ENCODE results near the gene UBE2J2.

Gene UBE2J2

DNA sequence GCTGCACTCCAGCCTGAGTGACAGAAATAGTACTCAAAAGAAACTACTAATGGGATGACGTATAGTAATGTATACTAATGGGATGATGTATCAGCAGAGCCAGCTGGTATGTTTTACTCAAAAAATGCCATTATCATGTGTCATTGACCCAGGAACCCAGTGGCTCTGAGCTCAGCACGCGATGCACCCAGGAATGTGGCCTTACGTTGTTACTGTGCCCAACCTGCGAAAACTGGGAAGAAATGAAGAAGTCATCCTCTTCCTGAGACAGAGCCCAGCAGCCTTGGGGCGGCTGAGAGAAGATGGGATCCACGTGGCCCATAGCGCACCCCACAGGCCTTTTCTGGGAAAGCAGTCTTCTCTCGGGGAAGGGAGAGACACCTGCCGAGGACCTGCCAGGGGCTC is 8.8 kb downstream of the UBE2J2 start:
- peak overlapping the region; percentile 8; the same call in 1 of the 2 replicates for H3K4me3 ChIP-seq (ENCODE audit: low read depth, low read length)
- TF ChIP-seq CTCF (IDR thresholded peaks at IDR 0.05; ENCODE audit: low read depth, low read length), result peak; percentile 53

DNA sequence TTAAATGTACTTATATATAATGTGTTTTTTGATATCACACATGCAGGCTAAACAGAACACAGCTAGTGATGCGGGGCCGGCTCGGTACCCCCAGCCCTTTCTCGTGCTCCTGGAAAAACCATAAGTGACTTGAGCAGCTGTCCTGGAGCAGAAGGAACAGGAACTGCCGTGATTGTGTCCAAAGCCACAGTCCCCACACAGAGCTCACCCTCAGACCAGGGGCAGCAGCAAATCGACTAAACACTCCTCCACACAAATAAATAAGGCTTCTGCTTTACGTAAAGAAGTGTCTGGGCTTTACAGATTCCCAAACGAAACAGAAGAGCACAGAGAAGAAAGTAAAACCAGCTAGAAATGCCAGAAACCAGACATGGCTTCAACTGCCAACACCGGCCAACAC is 9.6 kb downstream of the UBE2J2 start:
- peak overlapping the region; percentile 1 for H3K4me3 ChIP-seq (ENCODE audit: low read depth, low read length)
- TF ChIP-seq CTCF (IDR thresholded peaks at IDR 0.05; ENCODE audit: low read depth, low read length), result no peak

DNA sequence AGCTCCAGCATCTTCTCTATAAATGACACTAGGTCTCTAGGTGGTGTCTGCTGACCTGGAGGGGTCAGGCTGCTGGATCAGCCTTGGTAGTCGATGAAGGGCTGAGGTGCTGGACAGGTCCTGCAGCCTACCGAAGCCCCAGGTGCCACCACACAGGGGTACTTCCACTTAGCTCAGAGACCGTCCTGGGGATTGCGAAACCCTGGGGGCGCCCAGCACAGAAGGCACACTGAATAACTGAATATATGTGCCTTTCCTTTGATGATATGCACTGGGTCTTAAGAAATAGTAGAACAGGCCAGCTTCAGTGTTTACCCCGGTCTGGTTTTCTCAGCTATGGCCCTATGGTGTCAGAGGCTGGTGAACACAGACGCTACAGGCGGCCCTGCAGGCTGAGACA is 10.9 kb downstream of the UBE2J2 start:
- TF ChIP-seq CTCF (IDR thresholded peaks at IDR 0.05; ENCODE audit: low read depth, low read length), result no peak
- no peak overlapping the region for H3K4me3 ChIP-seq (ENCODE audit: low read depth, low read length)

GRCh38 chr1:1262071-1262470 is 11.6 kb downstream of the UBE2J2 start:
- no peak overlapping the region for H3K4me3 ChIP-seq (ENCODE audit: low read depth, low read length)
- TF ChIP-seq CTCF (IDR thresholded peaks at IDR 0.05; ENCODE audit: low read depth, low read length), result no peak

GRCh38 chr1:1260843-1261560 is 12.7 kb downstream of the UBE2J2 start:
- TF ChIP-seq CTCF (IDR thresholded peaks at IDR 0.05; ENCODE audit: low read depth, low read length), result no peak
- H3K4me3 ChIP-seq (ENCODE audit: low read depth, low read length), result no peak overlapping the region

DNA sequence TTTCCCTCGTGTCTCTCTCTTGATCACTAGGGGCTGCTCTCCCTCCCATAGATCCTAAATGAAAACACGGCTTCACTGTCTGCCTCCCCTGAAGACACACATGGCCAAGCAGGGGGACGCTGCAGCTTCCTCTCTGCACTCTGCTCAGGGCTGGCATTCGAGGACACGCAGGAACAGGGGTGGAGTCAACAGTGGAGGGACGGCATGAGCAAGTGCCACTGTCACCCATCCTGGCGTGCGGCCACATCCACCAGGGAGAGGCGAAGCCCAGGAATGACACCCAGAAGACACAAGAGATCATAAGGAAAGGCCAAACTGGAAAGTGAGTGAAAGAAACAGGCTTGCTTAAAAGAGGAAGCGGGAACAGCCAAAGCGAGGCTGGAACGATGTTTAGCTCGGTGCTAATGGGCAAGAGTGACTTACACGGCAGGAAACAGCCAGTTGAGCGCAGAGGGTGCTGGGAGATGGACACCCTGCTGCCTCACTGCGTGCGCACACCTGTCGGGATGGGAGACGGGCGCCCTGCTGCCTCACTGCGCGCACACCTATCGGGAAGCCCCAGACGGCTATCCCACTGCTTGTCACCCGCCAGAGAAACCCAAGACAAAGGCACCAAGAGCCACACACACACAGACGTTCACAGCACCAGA is 13.6 kb downstream of the UBE2J2 start:
- H3K4me3 ChIP-seq (ENCODE audit: low read depth, low read length), result no peak overlapping the region
- TF ChIP-seq CTCF (IDR thresholded peaks at IDR 0.05; ENCODE audit: low read depth, low read length), result no peak

- TF ChIP-seq CTCF (IDR thresholded peaks at IDR 0.05; ENCODE audit: low read depth, low read length), result no peak
- no peak overlapping the region for H3K4me3 ChIP-seq (ENCODE audit: low read depth, low read length)
Observed at GRCh38 chr1:1259540-1259939, 14.1 kb downstream of the UBE2J2 start.

All from WI38 (cell line).